Measurements from ENCODE around the gene TM2D1.

- TF ChIP-seq CTCF (IDR thresholded peaks at IDR 0.05), result no peak
- TF ChIP-seq POLR2A (IDR thresholded peaks at IDR 0.05), result no peak
- TF ChIP-seq POLR2AphosphoS5 (IDR thresholded peaks at IDR 0.05; ENCODE audit: insufficient read depth in 1 of 2, low read depth in 1 of 2), result no peak
Measured at GRCh38 chr1:61635557-61635956, 89.4 kb downstream of the TM2D1 start.

Data from vagina (tissue), 2 donors.